ENCODE measurements around the gene DDX52. TPM values are rescaled to one million over a fixed set of nuclear protein-coding genes. Genes with fewer than 3 reads are reported as not detected.

The DDX52 gene
- total and polyA plus RNA-seq, 7 experiments from 2014 or later = 11.9 to 34.0 (median 26.6) TPM

DNA sequence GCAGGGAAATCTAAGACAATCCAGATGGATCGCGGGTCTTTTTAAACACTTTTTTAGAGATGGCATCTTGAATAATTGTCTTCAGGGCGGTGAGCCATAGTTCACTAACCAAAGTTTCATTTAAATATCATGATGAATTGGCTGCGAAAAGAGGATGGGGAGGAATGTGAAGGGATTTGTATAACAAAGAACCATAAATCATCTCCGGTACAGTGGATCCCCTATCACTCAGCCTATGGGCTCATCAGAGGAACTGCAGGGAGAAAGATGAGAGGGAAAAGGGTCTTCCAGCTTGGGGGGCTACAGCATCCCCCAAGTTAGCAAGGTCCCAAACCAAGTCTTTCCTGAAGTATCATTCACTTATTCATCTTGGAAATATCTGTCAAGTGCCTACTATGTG lies 16.7 kb upstream of the DDX52 start:
- no peaks in the 10 kb centered on the region for H3K4me1 ChIP-seq (ENCODE audit: control insufficient read depth in 2 of 2, insufficient read depth in 2 of 2, low read length in 2 of 2)
- CTCF ChIA-PET = no interaction called here
- no peaks in the 10 kb centered on the region for H3K9me3 Mint-ChIP-seq
- ATAC-seq (no peak), DNase-seq (no peak)
- H3K4me3 Mint-ChIP-seq = no peak overlapping the region
- no peak overlapping the region for H3K27ac ChIP-seq (ENCODE audit: low read depth, low read length)
- intact Hi-C loops (cut with micrococcal nuclease) = no loop called here
- H3K4me3 ChIP-seq (ENCODE audit: low read length) = no peak overlapping the region
- H3K9me3 ChIP-seq (ENCODE audit: control insufficient read depth in 2 of 3, low read length in 3 of 3) = no peaks in the 10 kb centered on the region
- POLR2A ChIA-PET = no interaction called here
- no peaks in the 10 kb centered on the region for H3K27me3 ChIP-seq (ENCODE audit: control insufficient read depth in 2 of 2, insufficient read depth in 2 of 2, low read length in 2 of 2)
- peaks cover 0 to 2% (median 0%) of the 10 kb centered on the region in 7 donors for H3K4me1 Mint-ChIP-seq
- no peaks in the 10 kb centered on the region for H3K36me3 ChIP-seq (ENCODE audit: control insufficient read depth in 2 of 3, insufficient read depth in 3 of 3, low read length in 3 of 3)
- H3K27ac Mint-ChIP-seq = no peak overlapping the region
- peaks cover 0 to 42% (median 0%) of the 10 kb centered on the region in 5 donors for H3K27me3 Mint-ChIP-seq
- no peaks in the 10 kb centered on the region for H3K36me3 Mint-ChIP-seq

DNA sequence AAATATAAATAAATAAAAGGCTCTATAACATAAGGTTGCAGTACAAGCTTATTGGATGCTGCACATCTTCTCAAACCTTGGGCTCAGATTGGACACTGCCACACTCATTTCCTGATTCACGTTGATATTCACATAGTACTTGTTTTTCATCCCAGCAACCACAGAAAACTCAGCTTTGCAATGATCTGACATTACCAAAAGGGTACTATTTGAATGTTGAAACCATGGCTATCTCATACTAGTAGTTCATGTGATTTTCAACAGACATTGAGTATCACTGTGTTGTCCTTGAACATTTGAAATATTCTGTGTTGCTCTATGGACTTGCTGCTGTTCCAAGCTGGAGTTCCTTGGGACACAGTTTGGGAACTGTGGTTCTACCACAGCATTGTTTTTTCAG lies 14.0 kb upstream of the DDX52 start:
- ChIA-PET POLR2A (no interaction called here), CTCF (no interaction called here)
- no peak for ATAC-seq
- intact Hi-C loops (cut with micrococcal nuclease) = no loop called here
- H3K9me3 Mint-ChIP-seq = no peaks in the 10 kb centered on the region
- Histone ChIP-seq H3K36me3 (ENCODE audit: control insufficient read depth in 2 of 3, insufficient read depth in 3 of 3, low read length in 3 of 3) (no peaks in the 10 kb centered on the region), H3K27me3 (ENCODE audit: control insufficient read depth in 2 of 2, insufficient read depth in 2 of 2, low read length in 2 of 2) (no peaks in the 10 kb centered on the region), H3K4me3 (ENCODE audit: low read length) (no peak overlapping the region), H3K9me3 (ENCODE audit: control insufficient read depth in 2 of 3, low read length in 3 of 3) (no peaks in the 10 kb centered on the region), H3K4me1 (ENCODE audit: control insufficient read depth in 2 of 2, insufficient read depth in 2 of 2, low read length in 2 of 2) (no peaks in the 10 kb centered on the region), H3K27ac (ENCODE audit: low read depth, low read length) (no peak overlapping the region)
- H3K4me3 Mint-ChIP-seq = no peak overlapping the region
- H3K27me3 Mint-ChIP-seq = peaks cover 5 to 46% (median 6%) of the 10 kb centered on the region in 5 donors
- H3K36me3 Mint-ChIP-seq = no peaks in the 10 kb centered on the region
- H3K27ac Mint-ChIP-seq = no peak overlapping the region
- no peak for DNase-seq
- peaks cover 0 to 4% (median 0%) of the 10 kb centered on the region in 7 donors for H3K4me1 Mint-ChIP-seq

DNA sequence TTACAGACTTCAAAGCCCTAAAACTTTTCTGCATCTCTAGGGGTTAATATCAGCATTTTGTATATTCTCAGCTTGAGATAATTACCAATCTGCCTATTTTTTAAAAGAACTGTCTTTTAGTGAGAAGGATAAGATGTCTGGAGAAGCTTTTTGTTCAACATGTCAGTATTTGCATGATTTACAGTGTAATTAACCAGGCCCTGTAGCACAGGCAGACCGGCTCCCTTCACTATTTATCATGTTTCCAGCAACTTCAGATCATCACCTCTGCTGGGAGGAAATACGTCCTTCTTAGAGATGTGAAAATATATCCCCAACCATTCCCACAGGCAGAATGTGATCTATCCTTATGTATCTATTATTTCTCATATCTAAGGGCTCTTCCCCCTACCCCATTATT lies 8.6 kb upstream of the DDX52 start:
- Mint-ChIP-seq H3K9me3 (no peaks in the 10 kb centered on the region), H3K27me3 (peaks cover 36 to 61% (median 43%) of the 10 kb centered on the region in 5 donors), H3K36me3 (no peaks in the 10 kb centered on the region), H3K4me3 (no peak overlapping the region), H3K27ac (no peak overlapping the region), H3K4me1 (peaks cover 0 to 10% (median 0%) of the 10 kb centered on the region in 7 donors)
- POLR2A ChIA-PET = no interaction called here
- CTCF ChIA-PET = no interaction called here
- ATAC-seq (no peak), DNase-seq (no peak)
- Histone ChIP-seq H3K27ac (ENCODE audit: low read depth, low read length) (no peak overlapping the region), H3K36me3 (ENCODE audit: control insufficient read depth in 2 of 3, insufficient read depth in 3 of 3, low read length in 3 of 3) (no peaks in the 10 kb centered on the region), H3K4me3 (ENCODE audit: low read length) (no peak overlapping the region), H3K27me3 (ENCODE audit: control insufficient read depth in 2 of 2, insufficient read depth in 2 of 2, low read length in 2 of 2) (peaks cover 0 to 3% of the 10 kb centered on the region in 2 donors), H3K9me3 (ENCODE audit: control insufficient read depth in 2 of 3, low read length in 3 of 3) (no peaks in the 10 kb centered on the region), H3K4me1 (ENCODE audit: control insufficient read depth in 2 of 2, insufficient read depth in 2 of 2, low read length in 2 of 2) (no peaks in the 10 kb centered on the region)
- intact Hi-C loops (cut with micrococcal nuclease) = no loop called here

DNA sequence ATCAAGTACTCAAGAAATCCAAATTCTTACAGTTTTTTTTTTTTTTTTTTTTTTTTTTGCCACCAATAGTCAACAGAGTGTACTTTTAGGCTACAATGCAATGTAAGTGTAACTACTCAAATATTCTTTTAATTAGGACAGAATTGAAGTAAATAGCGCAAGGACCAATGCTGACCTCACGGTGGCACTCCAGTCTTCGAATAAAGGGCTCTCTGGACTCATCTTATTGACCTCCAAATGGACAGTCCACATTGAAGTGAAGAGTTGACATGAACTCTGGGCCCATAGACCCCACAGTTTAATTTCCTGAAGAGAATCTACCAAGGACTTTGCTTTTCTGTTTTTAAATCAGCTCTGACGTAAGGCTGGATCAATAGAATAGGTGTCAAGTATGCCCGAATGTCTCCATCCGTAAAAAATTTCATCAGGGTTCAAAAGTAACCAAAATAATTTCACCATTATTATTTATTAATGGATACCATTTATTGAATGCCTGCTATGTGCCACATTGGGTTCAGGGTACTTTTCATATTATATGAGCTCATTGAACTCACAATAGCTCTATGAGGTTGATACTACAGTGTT lies 7.3 kb upstream of the DDX52 start:
- Mint-ChIP-seq H3K27me3 (peaks cover 47 to 74% (median 55%) of the 10 kb centered on the region in 5 donors), H3K4me3 (no peak overlapping the region), H3K9me3 (no peaks in the 10 kb centered on the region), H3K36me3 (no peaks in the 10 kb centered on the region), H3K27ac (no peak overlapping the region), H3K4me1 (peaks cover 0 to 10% (median 0%) of the 10 kb centered on the region in 7 donors)
- peaks cover 0 to 3% of the 10 kb centered on the region in 2 donors for H3K27me3 ChIP-seq (ENCODE audit: control insufficient read depth in 2 of 2, insufficient read depth in 2 of 2, low read length in 2 of 2)
- H3K4me3 ChIP-seq (ENCODE audit: low read length) = no peak overlapping the region
- H3K36me3 ChIP-seq (ENCODE audit: control insufficient read depth in 2 of 3, insufficient read depth in 3 of 3, low read length in 3 of 3) = no peaks in the 10 kb centered on the region
- intact Hi-C loops (cut with micrococcal nuclease) = no loop called here
- ATAC-seq = no peak
- no peak overlapping the region for H3K27ac ChIP-seq (ENCODE audit: low read depth, low read length)
- ChIA-PET POLR2A (interaction anchor here (0.6 kb wide), 1 partner anchor 96 kb away, joined by 3 read pairs; no protein-coding TSS in a partner anchor), CTCF (no interaction called here)
- no peaks in the 10 kb centered on the region for H3K9me3 ChIP-seq (ENCODE audit: control insufficient read depth in 2 of 3, low read length in 3 of 3)
- DNase-seq = no peak
- H3K4me1 ChIP-seq (ENCODE audit: control insufficient read depth in 2 of 2, insufficient read depth in 2 of 2, low read length in 2 of 2) = no peaks in the 10 kb centered on the region

DNA sequence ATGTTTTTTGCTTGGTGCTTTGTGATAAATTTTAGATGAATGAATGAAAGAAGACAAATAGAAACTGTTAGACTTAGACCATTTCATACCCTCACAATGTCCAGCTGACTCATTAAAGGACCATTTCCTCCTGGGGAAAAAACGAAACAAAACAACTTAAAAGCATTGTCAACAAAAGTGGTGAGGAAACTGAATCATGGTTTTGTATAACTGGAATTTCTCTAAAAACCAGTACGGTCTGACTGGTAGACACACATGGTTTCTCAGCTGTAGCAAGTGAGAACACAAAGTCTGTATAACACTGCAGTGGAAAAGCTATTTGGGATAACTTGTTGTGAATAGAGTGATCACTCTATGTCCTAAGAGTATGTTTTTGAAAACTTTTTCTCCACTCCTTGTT lies 5.3 kb upstream of the DDX52 start:
- Histone ChIP-seq H3K27me3 (ENCODE audit: control insufficient read depth in 2 of 2, insufficient read depth in 2 of 2, low read length in 2 of 2) (peaks cover 3 to 9% of the 10 kb centered on the region in 2 donors), H3K9me3 (ENCODE audit: control insufficient read depth in 2 of 3, low read length in 3 of 3) (no peaks in the 10 kb centered on the region), H3K36me3 (ENCODE audit: control insufficient read depth in 2 of 3, insufficient read depth in 3 of 3, low read length in 3 of 3) (no peaks in the 10 kb centered on the region), H3K4me1 (ENCODE audit: control insufficient read depth in 2 of 2, insufficient read depth in 2 of 2, low read length in 2 of 2) (peaks cover 0 to 4% of the 10 kb centered on the region in 2 donors), H3K4me3 (ENCODE audit: low read length) (no peak overlapping the region), H3K27ac (ENCODE audit: low read depth, low read length) (no peak overlapping the region)
- POLR2A ChIA-PET = no interaction called here
- CTCF ChIA-PET = no interaction called here
- H3K4me3 Mint-ChIP-seq = no peak overlapping the region
- H3K4me1 Mint-ChIP-seq = peaks cover 4 to 13% (median 6%) of the 10 kb centered on the region in 7 donors
- H3K9me3 Mint-ChIP-seq = no peaks in the 10 kb centered on the region
- no peak overlapping the region for H3K27ac Mint-ChIP-seq
- H3K36me3 Mint-ChIP-seq = no peaks in the 10 kb centered on the region
- ATAC-seq (no peak), DNase-seq (no peak)
- intact Hi-C loops (cut with micrococcal nuclease) = no loop called here
- peaks cover 53 to 80% (median 68%) of the 10 kb centered on the region in 5 donors for H3K27me3 Mint-ChIP-seq

DNA sequence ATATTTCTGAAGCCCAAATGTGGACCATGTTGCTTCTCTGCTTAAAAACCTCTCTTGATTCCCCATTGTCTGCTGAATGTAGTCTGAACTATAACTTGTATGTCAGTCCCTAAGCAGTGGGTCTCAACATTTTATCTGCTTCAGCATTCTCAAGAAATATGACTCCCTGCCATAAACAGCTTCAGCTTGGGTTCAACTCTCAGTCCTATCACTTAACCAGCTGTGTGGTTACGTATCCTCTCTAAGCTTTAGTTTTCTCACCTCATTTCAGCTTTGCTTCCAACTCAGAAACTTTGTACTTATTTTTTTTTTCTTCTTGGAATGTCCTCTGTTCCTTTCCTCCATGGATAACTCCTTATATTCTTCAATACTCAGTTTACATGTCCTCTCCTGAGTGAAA lies 4.6 kb upstream of the DDX52 start:
- H3K9me3 Mint-ChIP-seq = no peaks in the 10 kb centered on the region
- DNase-seq (no peak), ATAC-seq (no peak)
- H3K36me3 Mint-ChIP-seq = no peaks in the 10 kb centered on the region
- Histone ChIP-seq H3K36me3 (ENCODE audit: control insufficient read depth in 2 of 3, insufficient read depth in 3 of 3, low read length in 3 of 3) (peaks cover 0 to 3% (median 0%) of the 10 kb centered on the region in 3 experiments), H3K4me3 (ENCODE audit: low read length) (no peak overlapping the region), H3K4me1 (ENCODE audit: control insufficient read depth in 2 of 2, insufficient read depth in 2 of 2, low read length in 2 of 2) (peaks cover 0 to 6% of the 10 kb centered on the region in 2 donors), H3K27ac (ENCODE audit: low read depth, low read length) (no peak overlapping the region), H3K9me3 (ENCODE audit: control insufficient read depth in 2 of 3, low read length in 3 of 3) (no peaks in the 10 kb centered on the region), H3K27me3 (ENCODE audit: control insufficient read depth in 2 of 2, insufficient read depth in 2 of 2, low read length in 2 of 2) (peaks cover 3 to 9% of the 10 kb centered on the region in 2 donors)
- no peak overlapping the region for H3K27ac Mint-ChIP-seq
- ChIA-PET POLR2A (no interaction called here), CTCF (interaction anchor here (0.6 kb wide), 1 partner anchor 1838 kb away, joined by 3 read pairs; no protein-coding TSS in a partner anchor)
- H3K4me3 Mint-ChIP-seq = no peak overlapping the region
- H3K27me3 Mint-ChIP-seq = peaks cover 50 to 78% (median 64%) of the 10 kb centered on the region in 5 donors
- peaks cover 5 to 16% (median 10%) of the 10 kb centered on the region in 7 donors for H3K4me1 Mint-ChIP-seq
- intact Hi-C loops (cut with micrococcal nuclease) = no loop called here

DNA sequence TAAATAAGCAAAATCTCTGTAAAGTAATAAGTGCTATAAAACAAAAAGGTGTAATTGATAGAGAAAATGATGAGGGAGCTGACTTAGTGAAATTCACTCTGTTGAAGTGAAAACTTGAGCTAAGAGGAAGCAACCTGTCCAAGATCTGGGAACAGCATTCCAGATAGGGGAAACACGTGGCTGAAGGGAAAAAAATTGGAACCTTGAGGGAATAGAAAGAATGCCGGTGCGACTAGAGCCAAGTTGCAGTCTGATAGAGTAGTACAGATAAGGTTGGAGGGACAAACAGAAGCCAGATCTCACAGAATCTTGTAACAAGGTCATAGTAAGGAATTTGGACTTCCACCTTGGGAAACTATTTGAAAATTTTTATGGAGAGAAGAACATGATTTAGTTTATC lies 623 bp upstream of the DDX52 start:
- Mint-ChIP-seq H3K9me3 (no peaks in the 10 kb centered on the region), H3K27ac (peak overlapping the region in 7 of 9 donors; percentile 63 to 97 (median 93)), H3K36me3 (peaks cover 6 to 14% (median 14%) of the 10 kb centered on the region in 5 donors), H3K27me3 (peaks cover 26 to 49% (median 37%) of the 10 kb centered on the region in 5 donors), H3K4me3 (peak overlapping the region; percentile 89 to 98 (median 94)), H3K4me1 (peaks cover 24 to 54% (median 35%) of the 10 kb centered on the region in 7 donors)
- Histone ChIP-seq H3K27ac (ENCODE audit: low read depth, low read length) (peak overlapping the region; percentile 85), H3K27me3 (ENCODE audit: control insufficient read depth in 2 of 2, insufficient read depth in 2 of 2, low read length in 2 of 2) (peaks cover 3 to 9% of the 10 kb centered on the region in 2 donors), H3K9me3 (ENCODE audit: control insufficient read depth in 2 of 3, low read length in 3 of 3) (no peaks in the 10 kb centered on the region), H3K4me3 (ENCODE audit: low read length) (peak overlapping the region; percentile 89), H3K36me3 (ENCODE audit: control insufficient read depth in 2 of 3, insufficient read depth in 3 of 3, low read length in 3 of 3) (peaks cover 0 to 11% (median 7%) of the 10 kb centered on the region in 3 experiments), H3K4me1 (ENCODE audit: control insufficient read depth in 2 of 2, insufficient read depth in 2 of 2, low read length in 2 of 2) (peaks cover 8 to 10% of the 10 kb centered on the region in 2 donors)
- intact Hi-C loops (cut with micrococcal nuclease) = loop anchor here (1.0 to 5.0 kb wide), 3 partner anchors 35 to 148 kb away; partner anchors contain the start of gene SYNRG (in 2 of the 2)
- no peak for DNase-seq
- ATAC-seq = no peak
- ChIA-PET POLR2A (interaction anchor here (1.5 kb wide), 1 partner anchor 35 kb away, joined by 4 read pairs; no protein-coding TSS in a partner anchor), CTCF (interaction anchor here (1.6 kb wide), 1 partner anchor 34 kb away, joined by 4 read pairs; the partner anchor contains the start of gene SYNRG)

All from naive thymus-derived CD4-positive, alpha-beta T cell (primary cell).